HG03066 (cell line): ENCODE data around the gene RAB4B.
"Not testable (repeated sequence)": the region's sequence is repeated elsewhere in the genome, so short reads cannot be mapped to it uniquely, and the experiment has no call there.

Source experiments
- ATAC-seq: cut with Tn5 transposase; IDR thresholded peaks from one replicate; pipeline ENCODE4 v1.9.1; 2021; ENCODE audit warnings: low read depth; ENCODE audit not compliant: unreplicated experiment

RAB4B gene

GRCh38 chr19:40776932-40777644, 959 bp upstream of the RAB4B start:
- peak; percentile 52 for ATAC-seq

- ATAC-seq = no peak
Measured at GRCh38 chr19:40777645-40777936, 456 bp upstream of the RAB4B start.

DNA sequence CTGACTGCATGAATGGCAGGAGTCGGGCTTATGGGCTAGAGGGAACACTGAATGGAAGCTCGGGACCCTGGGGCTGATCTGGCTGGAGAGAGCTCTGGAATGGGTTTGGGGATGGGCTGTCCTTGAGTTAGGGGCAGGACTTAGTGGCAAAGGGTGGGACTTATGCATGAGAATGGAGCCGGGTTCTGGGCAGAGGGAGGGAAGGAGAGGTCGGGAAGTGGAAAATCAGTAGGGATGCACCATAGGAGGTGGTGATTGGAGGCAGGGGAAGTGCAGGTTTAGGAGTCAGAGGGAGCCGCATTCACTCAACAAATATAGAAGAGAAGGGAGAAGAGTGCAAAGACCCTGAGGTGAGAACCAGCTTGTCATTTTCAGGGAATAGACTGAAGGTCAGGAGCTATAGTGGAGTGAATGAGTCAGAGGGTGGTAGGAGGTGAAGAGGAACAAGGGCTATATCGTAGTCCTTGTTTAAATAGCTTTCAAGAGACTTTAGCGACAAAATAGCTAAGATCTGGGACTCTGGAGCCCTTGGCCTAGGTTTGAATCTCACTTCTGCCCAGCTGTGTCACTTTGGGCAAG, 748 bp downstream of the RAB4B start:
- no peak for ATAC-seq

DNA sequence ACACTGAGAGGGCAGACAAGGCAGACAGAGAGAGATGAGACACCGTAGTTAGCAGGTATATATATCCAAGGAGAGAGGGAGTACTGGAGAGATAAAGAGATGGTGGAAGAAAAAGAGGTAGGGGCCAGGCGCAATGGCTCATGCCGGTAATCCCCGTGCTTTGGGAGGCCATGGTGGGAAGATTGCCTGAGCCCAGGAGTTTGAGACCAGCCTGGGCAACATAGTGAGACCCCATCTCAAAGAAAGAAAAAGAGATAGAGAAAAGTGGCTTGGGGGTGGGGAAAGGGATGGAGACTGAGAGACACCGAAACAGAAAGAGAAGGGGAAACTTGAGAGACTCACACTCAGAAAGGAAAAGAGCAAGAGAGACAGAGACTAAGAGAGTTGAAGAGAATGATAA, 2.5 kb downstream of the RAB4B start:
- no peak for ATAC-seq

DNA sequence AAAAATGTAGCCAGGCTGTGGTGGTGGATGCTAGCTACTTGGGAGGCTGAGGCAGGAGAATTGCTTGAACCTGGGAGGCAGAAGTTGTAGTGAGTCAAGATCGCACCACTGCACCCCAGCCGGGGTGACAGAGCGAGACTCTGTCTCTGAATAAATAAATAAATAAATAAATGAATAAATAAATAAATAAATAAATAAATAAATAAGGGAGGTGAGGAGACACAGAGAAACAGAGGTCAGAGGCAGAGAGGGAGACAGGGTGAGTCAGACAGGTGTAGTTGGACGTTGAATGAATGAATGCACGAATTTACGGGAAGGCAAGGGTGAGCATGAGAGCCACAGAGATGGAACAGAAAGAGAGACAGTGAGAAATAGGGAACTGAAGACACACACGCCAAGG, 3.1 kb downstream of the RAB4B start:
- no peak for ATAC-seq

DNA sequence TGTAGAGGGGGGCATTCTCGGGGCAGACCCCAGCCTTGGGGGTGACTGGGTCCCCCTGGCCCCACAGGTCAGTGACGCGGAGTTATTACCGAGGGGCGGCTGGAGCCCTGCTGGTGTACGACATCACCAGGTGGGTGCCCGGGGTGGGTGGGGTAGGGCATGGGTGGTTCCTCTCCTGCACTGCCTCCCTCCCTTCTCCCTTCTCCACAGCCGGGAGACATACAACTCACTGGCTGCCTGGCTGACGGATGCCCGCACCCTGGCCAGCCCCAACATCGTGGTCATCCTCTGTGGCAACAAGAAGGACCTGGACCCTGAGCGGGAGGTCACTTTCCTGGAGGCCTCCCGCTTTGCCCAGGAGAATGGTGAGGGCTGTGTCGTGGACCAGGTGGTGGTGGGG, 5.7 kb downstream of the RAB4B start:
- no peak for ATAC-seq

DNA sequence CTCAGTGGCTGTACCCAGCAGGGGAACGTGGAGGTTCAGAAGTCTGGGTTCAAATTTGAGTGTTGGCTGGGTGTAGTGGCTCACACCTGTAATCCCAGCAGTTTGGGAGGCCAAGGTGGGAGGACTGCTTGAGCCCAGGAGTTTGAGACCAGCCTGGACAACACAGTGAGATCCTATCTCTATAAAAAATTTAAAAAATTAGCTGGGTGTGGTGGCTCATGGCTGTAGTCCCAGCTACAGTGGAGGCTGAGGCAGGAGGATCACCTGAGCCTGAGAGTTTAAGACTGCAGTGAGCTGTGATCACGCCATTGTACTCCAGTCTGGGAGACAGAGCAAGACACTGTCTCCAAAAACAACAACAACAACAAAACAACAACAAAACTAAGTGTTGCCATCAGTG, 6.1 kb downstream of the RAB4B start:
- ATAC-seq = not testable (repeated sequence)

GRCh38 chr19:40785526-40785925, 7.5 kb downstream of the RAB4B start:
- no peak for ATAC-seq

GRCh38 chr19:40786060-40787037, 8.3 kb downstream of the RAB4B start:
- ATAC-seq = no peak

GRCh38 chr19:40791349-40791748, 13.3 kb downstream of the RAB4B start:
- ATAC-seq = no peak

GRCh38 chr19:40791996-40792395, 13.9 kb downstream of the RAB4B start:
- ATAC-seq = no peak

- ATAC-seq = no peak
Measured at GRCh38 chr19:40797166-40797962, 19.3 kb downstream of the RAB4B start.

GRCh38 chr19:40797963-40798682, 20.1 kb downstream of the RAB4B start:
- ATAC-seq = no peak

DNA sequence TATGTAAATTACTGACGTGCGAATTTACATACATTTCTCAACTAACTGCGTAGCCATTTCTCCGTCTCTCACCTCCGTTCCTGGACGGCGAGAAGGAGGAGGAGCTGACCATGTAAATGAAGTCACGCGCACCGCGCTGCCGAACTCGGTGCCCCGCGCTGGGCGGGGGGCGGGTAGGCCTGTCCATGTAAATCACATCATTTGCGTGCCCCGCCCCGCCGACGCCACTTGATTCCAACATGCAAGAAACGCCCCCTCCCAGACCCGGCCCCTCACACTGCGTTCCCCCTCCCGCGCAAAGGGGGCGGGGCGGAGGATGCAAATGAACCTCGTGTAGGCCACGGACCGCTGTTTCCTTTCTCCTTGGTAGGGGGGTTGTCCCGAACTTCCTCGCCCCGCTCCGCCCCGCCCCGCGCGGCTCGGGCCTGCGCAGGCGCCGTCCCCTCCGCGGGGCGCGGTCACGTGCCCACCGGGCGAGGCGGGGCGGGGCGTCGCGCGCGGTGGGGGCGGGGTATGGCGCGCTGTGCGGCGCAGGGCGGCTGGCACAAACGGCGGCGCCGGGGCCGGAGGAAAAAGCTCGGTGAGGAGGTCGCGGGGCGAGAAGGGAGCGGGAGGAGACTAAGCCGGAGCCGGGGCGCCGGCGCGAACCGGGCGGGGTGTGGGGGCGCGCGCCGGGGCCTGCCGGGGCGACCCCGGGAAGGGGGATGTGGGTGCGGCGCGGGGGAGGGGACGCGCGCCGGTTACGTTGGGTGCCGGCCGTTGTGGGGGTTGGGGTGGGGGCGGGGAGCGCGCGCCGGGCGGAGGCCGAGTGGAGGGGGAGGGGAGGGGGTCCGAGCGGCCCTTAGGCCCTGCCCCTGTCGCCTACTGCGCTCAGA, 20.9 kb downstream of the RAB4B start, which contains the start of gene EGLN2:
TSS of gene EGLN2 (plus strand) at position 509 of the 875 bp plus-strand sequence. CDS start 1,382 bp downstream, outside the sequence.
- ATAC-seq = peak; percentile 78

- no peak for ATAC-seq
Measured at GRCh38 chr19:40799558-40800338, 21.7 kb downstream of the RAB4B start.

DNA sequence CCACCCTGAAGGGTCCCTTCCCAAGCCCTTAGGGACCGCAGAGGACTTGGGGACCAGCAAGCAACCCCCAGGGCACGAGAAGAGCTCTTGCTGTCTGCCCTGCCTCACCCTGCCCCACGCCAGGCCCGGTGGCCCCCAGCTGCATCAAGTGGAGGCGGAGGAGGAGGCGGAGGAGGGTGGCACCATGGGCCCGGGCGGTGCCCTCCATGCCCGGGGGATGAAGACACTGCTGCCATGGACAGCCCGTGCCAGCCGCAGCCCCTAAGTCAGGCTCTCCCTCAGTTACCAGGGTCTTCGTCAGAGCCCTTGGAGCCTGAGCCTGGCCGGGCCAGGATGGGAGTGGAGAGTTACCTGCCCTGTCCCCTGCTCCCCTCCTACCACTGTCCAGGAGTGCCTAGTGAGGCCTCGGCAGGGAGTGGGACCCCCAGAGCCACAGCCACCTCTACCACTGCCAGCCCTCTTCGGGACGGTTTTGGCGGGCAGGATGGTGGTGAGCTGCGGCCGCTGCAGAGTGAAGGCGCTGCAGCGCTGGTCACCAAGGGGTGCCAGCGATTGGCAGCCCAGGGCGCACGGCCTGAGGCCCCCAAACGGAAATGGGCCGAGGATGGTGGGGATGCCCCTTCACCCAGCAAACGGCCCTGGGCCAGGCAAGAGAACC, 22.4 kb downstream of the RAB4B start:
- ATAC-seq = no peak

GRCh38 chr19:40800997-40801377, 22.9 kb downstream of the RAB4B start:
- no peak for ATAC-seq
